Measurements from ENCODE around the gene CFAP58. TPM values are rescaled to one million over a fixed set of nuclear protein-coding genes. Genes with fewer than 3 reads are reported as not detected.

CFAP58 gene
- total RNA-seq, 2 experiments from 2014 or later: not detected

GRCh38 chr10:104445359-104445758 lies 91.7 kb downstream of the CFAP58 start:
- Mint-ChIP-seq H3K27me3 (peaks cover 47% of the 10 kb centered on the region), H3K9me3 (no peaks in the 10 kb centered on the region), H3K4me1 (ENCODE audit: low read depth) (no peaks in the 10 kb centered on the region), H3K27ac (no peak overlapping the region), H3K4me3 (no peak overlapping the region), H3K36me3 (ENCODE audit: low read depth) (no peaks in the 10 kb centered on the region)
- ATAC-seq (ENCODE audit: poor library complexity) (no peak), DNase-seq (no peak)
- Histone ChIP-seq H3K4me1 (ENCODE audit: insufficient read depth, low read length) (no peaks in the 10 kb centered on the region), H3K4me3 (ENCODE audit: low read length) (no peak overlapping the region), H3K27ac (ENCODE audit: low read depth in 1 of 2, low read length in 2 of 2) (no peak overlapping the region), H3K27me3 (ENCODE audit: control insufficient read depth in 1 of 2, insufficient read depth in 2 of 2, low read length in 2 of 2) (peaks cover 3 to 7% of the 10 kb centered on the region in 2 experiments), H3K36me3 (ENCODE audit: insufficient read depth, low read length) (no peaks in the 10 kb centered on the region), H3K9me3 (ENCODE audit: control insufficient read depth in 1 of 2, insufficient read depth in 1 of 2, low read length in 2 of 2) (no peaks in the 10 kb centered on the region)
- TF ChIP-seq, protein P1, sequence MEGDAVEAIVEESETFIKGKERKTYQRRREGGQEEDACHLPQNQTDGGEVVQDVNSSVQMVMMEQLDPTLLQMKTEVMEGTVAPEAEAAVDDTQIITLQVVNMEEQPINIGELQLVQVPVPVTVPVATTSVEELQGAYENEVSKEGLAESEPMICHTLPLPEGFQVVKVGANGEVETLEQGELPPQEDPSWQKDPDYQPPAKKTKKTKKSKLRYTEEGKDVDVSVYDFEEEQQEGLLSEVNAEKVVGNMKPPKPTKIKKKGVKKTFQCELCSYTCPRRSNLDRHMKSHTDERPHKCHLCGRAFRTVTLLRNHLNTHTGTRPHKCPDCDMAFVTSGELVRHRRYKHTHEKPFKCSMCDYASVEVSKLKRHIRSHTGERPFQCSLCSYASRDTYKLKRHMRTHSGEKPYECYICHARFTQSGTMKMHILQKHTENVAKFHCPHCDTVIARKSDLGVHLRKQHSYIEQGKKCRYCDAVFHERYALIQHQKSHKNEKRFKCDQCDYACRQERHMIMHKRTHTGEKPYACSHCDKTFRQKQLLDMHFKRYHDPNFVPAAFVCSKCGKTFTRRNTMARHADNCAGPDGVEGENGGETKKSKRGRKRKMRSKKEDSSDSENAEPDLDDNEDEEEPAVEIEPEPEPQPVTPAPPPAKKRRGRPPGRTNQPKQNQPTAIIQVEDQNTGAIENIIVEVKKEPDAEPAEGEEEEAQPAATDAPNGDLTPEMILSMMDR (IDR thresholded peaks at IDR 0.05): no peak
- ChIA-PET CTCF (no interaction called here), POLR2A (no interaction called here)
- intact Hi-C loops (cut with DNase I, micrococcal nuclease): no loop called here

DNA sequence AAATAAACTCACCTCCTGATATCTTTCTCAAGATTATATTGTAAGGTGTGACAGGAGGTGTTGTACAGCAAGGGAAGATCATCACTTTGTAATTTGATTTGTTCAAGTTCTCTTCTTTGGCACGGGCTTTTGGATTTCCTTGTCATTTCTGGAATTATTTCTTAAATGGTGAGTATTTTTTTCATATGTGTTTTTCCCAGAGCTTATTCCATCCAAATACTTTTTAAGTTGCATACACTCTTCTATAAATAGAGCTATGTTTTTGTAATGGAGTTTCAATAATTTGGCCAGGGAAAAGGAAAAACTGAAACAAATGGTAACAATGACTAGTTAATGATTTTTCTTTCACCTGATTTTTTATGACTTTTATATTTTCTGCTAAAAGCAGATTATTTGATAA lies 92.5 kb downstream of the CFAP58 start:
- H3K4me3 Mint-ChIP-seq: no peak overlapping the region
- POLR2A ChIA-PET: no interaction called here
- H3K27me3 Mint-ChIP-seq: peaks cover 53% of the 10 kb centered on the region
- no peak overlapping the region for H3K4me3 ChIP-seq (ENCODE audit: low read length)
- H3K9me3 ChIP-seq (ENCODE audit: control insufficient read depth in 1 of 2, insufficient read depth in 1 of 2, low read length in 2 of 2): no peaks in the 10 kb centered on the region
- TF ChIP-seq, protein P1 (IDR thresholded peaks at IDR 0.05): no peak
- CTCF ChIA-PET: no interaction called here
- intact Hi-C loops (cut with DNase I, micrococcal nuclease): no loop called here
- H3K27me3 ChIP-seq (ENCODE audit: control insufficient read depth in 1 of 2, insufficient read depth in 2 of 2, low read length in 2 of 2): peaks cover 3 to 7% of the 10 kb centered on the region in 2 experiments
- no peak overlapping the region for H3K27ac ChIP-seq (ENCODE audit: low read depth in 1 of 2, low read length in 2 of 2)
- no peaks in the 10 kb centered on the region for H3K36me3 Mint-ChIP-seq (ENCODE audit: low read depth)
- H3K36me3 ChIP-seq (ENCODE audit: insufficient read depth, low read length): no peaks in the 10 kb centered on the region
- no peak for DNase-seq
- no peaks in the 10 kb centered on the region for H3K9me3 Mint-ChIP-seq
- no peak for ATAC-seq (ENCODE audit: poor library complexity)
- H3K27ac Mint-ChIP-seq: no peak overlapping the region
- no peaks in the 10 kb centered on the region for H3K4me1 ChIP-seq (ENCODE audit: insufficient read depth, low read length)
- no peaks in the 10 kb centered on the region for H3K4me1 Mint-ChIP-seq (ENCODE audit: low read depth)

GRCh38 chr10:104447331-104447730 lies 93.7 kb downstream of the CFAP58 start:
- TF ChIP-seq, protein P1 (IDR thresholded peaks at IDR 0.05): no peak
- Histone ChIP-seq H3K27me3 (ENCODE audit: control insufficient read depth in 1 of 2, insufficient read depth in 2 of 2, low read length in 2 of 2) (peaks cover 3 to 7% of the 10 kb centered on the region in 2 experiments), H3K9me3 (ENCODE audit: control insufficient read depth in 1 of 2, insufficient read depth in 1 of 2, low read length in 2 of 2) (no peaks in the 10 kb centered on the region), H3K36me3 (ENCODE audit: insufficient read depth, low read length) (no peaks in the 10 kb centered on the region), H3K4me3 (ENCODE audit: low read length) (no peak overlapping the region), H3K27ac (ENCODE audit: low read depth in 1 of 2, low read length in 2 of 2) (no peak overlapping the region), H3K4me1 (ENCODE audit: insufficient read depth, low read length) (no peaks in the 10 kb centered on the region)
- DNase-seq (no peak), ATAC-seq (ENCODE audit: poor library complexity) (no peak)
- H3K9me3 Mint-ChIP-seq: no peaks in the 10 kb centered on the region
- H3K36me3 Mint-ChIP-seq (ENCODE audit: low read depth): no peaks in the 10 kb centered on the region
- H3K27me3 Mint-ChIP-seq: peaks cover 56% of the 10 kb centered on the region
- H3K4me3 Mint-ChIP-seq: no peak overlapping the region
- intact Hi-C loops (cut with DNase I, micrococcal nuclease): no loop called here
- no peaks in the 10 kb centered on the region for H3K4me1 Mint-ChIP-seq (ENCODE audit: low read depth)
- H3K27ac Mint-ChIP-seq: no peak overlapping the region
- CTCF ChIA-PET: no interaction called here
- POLR2A ChIA-PET: no interaction called here
